Measurements from ENCODE around the gene OR13C5.

DNA sequence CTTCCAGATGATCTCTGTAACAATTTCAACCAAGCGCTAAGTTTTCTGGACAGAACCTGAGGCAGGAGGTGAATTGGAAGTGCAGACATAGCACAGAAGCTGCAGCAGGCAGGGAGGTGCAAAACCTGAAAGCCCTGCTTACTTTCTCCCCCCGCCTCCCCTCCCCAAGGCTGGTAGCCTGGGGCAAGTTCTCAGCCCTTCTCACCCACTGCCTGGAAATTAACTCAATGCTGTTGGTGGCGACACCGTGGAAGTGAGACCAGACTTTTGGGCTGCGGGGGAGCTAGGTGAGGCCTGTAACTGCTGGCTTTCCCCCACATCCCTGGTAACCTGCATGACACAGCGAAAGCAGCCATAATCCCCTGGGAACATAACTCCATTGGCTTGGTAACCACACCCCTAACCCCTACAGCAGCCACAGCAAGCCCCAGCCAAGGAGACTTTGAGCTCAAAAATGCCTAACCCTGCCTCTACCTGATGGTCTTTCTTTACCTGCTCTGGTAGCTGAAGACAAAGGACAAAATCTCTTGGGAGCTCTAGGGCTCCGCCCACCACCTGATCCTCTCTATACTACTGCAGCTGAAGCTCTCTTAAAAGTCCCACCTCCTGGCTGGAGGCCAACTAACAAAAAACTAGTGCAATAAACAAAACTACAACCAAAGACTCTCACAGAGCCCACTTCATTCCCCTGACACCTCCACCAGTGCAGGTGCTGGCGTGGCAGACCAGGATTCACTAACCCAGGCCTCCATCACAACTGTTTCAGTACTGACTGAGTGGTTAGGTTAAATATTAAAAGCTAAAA is 42.2 kb downstream of the OR13C5 start:
- TF ChIP-seq, protein P1, sequence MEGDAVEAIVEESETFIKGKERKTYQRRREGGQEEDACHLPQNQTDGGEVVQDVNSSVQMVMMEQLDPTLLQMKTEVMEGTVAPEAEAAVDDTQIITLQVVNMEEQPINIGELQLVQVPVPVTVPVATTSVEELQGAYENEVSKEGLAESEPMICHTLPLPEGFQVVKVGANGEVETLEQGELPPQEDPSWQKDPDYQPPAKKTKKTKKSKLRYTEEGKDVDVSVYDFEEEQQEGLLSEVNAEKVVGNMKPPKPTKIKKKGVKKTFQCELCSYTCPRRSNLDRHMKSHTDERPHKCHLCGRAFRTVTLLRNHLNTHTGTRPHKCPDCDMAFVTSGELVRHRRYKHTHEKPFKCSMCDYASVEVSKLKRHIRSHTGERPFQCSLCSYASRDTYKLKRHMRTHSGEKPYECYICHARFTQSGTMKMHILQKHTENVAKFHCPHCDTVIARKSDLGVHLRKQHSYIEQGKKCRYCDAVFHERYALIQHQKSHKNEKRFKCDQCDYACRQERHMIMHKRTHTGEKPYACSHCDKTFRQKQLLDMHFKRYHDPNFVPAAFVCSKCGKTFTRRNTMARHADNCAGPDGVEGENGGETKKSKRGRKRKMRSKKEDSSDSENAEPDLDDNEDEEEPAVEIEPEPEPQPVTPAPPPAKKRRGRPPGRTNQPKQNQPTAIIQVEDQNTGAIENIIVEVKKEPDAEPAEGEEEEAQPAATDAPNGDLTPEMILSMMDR (IDR thresholded peaks at IDR 0.05; ENCODE audit: low read depth, low read length, missing input control), result no peak
- TF ChIP-seq GABPA (IDR thresholded peaks at IDR 0.05 in 1 of 2, conservative IDR thresholded peaks at IDR 0.05 in 1 of 2) (no peak), TAF1 (conservative IDR thresholded peaks at IDR 0.05) (no peak), SP1 (IDR thresholded peaks at IDR 0.05) (no peak), ATF3 (IDR thresholded peaks at IDR 0.05) (no peak), EGR1 (IDR thresholded peaks at IDR 0.05; ENCODE audit: low read depth in 2 of 2) (no peak), YY1 (IDR thresholded peaks at IDR 0.05) (no peak), RAD21 (IDR thresholded peaks at IDR 0.05) (no peak), ZBTB33 (IDR thresholded peaks at IDR 0.05) (no peak), HNF4A (conservative IDR thresholded peaks at IDR 0.05) (no peak), JUND (IDR thresholded peaks at IDR 0.05) (no peak), HNF4G (IDR thresholded peaks at IDR 0.05) (no peak)
- TF ChIP-seq, protein P2, sequence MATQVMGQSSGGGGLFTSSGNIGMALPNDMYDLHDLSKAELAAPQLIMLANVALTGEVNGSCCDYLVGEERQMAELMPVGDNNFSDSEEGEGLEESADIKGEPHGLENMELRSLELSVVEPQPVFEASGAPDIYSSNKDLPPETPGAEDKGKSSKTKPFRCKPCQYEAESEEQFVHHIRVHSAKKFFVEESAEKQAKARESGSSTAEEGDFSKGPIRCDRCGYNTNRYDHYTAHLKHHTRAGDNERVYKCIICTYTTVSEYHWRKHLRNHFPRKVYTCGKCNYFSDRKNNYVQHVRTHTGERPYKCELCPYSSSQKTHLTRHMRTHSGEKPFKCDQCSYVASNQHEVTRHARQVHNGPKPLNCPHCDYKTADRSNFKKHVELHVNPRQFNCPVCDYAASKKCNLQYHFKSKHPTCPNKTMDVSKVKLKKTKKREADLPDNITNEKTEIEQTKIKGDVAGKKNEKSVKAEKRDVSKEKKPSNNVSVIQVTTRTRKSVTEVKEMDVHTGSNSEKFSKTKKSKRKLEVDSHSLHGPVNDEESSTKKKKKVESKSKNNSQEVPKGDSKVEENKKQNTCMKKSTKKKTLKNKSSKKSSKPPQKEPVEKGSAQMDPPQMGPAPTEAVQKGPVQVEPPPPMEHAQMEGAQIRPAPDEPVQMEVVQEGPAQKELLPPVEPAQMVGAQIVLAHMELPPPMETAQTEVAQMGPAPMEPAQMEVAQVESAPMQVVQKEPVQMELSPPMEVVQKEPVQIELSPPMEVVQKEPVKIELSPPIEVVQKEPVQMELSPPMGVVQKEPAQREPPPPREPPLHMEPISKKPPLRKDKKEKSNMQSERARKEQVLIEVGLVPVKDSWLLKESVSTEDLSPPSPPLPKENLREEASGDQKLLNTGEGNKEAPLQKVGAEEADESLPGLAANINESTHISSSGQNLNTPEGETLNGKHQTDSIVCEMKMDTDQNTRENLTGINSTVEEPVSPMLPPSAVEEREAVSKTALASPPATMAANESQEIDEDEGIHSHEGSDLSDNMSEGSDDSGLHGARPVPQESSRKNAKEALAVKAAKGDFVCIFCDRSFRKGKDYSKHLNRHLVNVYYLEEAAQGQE (IDR thresholded peaks at IDR 0.05), result no peak

Data from liver (tissue), 3 donors.